NB4 (cell line): ENCODE measurements around the gene OTOP3.

ENCODE experiments used
- DNase-seq: peaks from one replicate; pipeline ENCODE4 v3.0.0; 2010; ENCODE audit warnings: low read depth
- H3K4me3 ChIP-seq: one replicate; pipeline ENCODE4 v1.5.1; 2011; ENCODE audit warnings: mild to moderate bottlenecking, low read depth, low read length, moderate library complexity
- MYC ChIP-seq: IDR thresholded peaks from 2 replicates; pipeline ENCODE4 v1.6.1; 2011; ENCODE audit warnings: low read depth, low read length
- POLR2A ChIP-seq: IDR thresholded peaks from 2 replicates; pipeline ENCODE4 v1.6.1; 2011; ENCODE audit warnings: mild to moderate bottlenecking; ENCODE audit not compliant: insufficient read length; ENCODE audit errors: extremely low read depth
- TF ChIP-seq, protein P1 (sequence below): IDR thresholded peaks from 2 replicates; pipeline ENCODE4 v1.6.1; 2011; ENCODE audit warnings: low read depth, low read length
- TF ChIP-seq, protein P2 (sequence below): IDR thresholded peaks from one replicate; pipeline ENCODE4 v1.5.1; 2012; ENCODE audit warnings: low read depth, low read length

OTOP3 gene

DNA sequence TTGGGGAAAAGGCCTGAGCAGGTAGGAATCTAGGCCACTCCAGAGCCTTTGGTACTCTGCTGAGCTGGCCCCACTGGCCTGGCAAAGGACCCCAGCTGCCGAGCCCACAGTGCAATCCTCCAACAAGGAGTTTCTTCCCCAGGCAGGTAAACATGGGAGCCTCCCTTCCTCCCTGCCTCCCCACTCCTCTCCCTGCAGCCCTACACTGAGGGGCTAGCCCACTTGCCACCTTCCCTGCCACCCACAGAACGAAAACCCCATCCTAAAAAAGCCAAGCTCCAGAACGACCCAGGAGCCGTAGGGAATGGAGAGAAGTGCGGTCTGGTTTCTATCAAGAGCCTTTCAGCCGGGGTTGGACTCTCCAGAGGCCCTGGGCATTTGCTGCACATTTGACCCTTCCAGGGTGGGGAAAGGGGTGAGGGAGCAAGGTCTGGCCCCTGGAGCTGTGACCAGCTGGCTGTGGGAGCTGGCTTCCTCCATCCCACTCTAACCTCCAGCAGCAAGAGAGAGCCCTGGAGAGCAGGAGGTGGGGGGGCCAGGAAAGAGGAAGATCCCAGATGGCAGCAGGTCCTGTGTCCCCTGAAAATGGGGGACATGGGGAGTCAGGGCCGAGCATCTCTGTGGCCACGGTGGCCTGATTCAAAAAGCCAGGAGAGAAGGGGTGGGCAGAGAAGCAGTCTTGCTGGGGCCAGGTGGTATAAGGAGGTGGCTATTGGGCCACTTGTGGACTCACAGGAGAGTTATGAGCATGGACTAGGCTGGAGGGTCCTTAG is 35.6 kb downstream of the OTOP3 start:
- H3K4me3 ChIP-seq: no peak overlapping the region
- no peak for DNase-seq
- TF ChIP-seq, protein P1, sequence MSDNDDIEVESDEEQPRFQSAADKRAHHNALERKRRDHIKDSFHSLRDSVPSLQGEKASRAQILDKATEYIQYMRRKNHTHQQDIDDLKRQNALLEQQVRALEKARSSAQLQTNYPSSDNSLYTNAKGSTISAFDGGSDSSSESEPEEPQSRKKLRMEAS: no peak
- TF ChIP-seq MYC (no peak), POLR2A (no peak)
- TF ChIP-seq, protein P2, sequence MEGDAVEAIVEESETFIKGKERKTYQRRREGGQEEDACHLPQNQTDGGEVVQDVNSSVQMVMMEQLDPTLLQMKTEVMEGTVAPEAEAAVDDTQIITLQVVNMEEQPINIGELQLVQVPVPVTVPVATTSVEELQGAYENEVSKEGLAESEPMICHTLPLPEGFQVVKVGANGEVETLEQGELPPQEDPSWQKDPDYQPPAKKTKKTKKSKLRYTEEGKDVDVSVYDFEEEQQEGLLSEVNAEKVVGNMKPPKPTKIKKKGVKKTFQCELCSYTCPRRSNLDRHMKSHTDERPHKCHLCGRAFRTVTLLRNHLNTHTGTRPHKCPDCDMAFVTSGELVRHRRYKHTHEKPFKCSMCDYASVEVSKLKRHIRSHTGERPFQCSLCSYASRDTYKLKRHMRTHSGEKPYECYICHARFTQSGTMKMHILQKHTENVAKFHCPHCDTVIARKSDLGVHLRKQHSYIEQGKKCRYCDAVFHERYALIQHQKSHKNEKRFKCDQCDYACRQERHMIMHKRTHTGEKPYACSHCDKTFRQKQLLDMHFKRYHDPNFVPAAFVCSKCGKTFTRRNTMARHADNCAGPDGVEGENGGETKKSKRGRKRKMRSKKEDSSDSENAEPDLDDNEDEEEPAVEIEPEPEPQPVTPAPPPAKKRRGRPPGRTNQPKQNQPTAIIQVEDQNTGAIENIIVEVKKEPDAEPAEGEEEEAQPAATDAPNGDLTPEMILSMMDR: no peak

DNA sequence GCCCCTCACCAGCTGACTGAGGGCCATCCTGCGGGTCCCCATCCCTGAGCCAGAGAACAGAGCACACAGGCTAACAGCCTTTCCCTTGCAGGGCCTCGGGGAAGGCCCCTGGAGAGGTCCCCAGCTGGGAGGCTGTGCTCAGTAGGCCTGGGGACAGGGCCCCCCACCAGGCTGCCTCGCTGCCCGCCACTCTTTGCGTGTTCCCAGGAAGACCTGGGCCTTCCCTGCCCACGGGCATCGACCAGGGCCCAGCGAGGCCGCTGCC is 36.1 kb downstream of the OTOP3 start:
- DNase-seq: no peak
- no peak overlapping the region for H3K4me3 ChIP-seq
- no peak for TF ChIP-seq MYC
- TF ChIP-seq, protein P2: no peak
- no peak for TF ChIP-seq POLR2A
- TF ChIP-seq, protein P1: no peak

DNA sequence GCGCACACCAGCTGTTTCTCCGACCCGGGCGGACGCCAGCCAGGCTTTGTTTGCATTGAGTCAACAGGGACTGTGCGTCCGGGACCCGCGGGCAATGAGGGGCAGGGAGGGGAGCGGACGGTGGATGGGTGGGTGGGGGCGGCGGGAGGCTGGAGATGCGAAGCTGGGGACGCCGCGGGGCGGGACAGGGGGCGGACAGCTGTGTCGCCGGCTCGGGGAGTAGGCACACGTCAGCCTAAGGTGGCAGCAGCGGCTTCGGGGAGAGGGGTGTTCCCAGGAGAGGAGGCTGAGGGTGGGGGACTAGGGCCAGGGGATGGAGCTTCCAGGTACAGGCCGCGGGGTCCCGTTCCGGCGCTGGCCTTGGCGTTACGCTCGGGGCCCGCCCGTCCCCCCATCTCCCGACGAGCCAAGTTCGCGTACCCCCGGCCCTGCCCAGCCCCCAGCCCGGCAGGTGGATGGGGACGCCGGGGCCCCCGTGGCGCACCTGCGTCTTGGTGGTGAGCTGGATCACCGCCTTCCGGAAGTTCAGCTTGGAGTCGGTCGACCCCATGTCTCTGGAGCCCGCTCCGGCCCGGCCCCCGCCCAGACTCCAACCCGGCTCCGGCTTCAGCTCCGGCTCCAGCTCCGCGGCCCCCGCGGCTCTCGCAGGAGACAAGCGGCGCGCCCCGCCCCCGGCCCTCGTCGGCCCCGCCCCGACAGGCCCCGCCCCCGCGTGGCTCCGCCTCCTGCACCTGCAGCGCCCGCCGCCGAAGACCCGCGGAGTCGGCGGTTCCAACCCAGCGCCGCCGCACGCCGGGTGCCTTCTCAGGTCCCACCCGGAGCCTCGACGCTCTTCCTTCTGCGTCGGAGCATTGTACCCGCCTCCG is 36.6 kb downstream of the OTOP3 start, which contains the start of gene HID1:
Gene HID1, minus strand, starts transcription at position 653 of the 866 bp plus-strand sequence. Its CDS starts 103 bp downstream, at position 550.
- peak; percentile 60 for DNase-seq
- TF ChIP-seq, protein P1: no peak
- TF ChIP-seq MYC: no peak
- TF ChIP-seq, protein P2: no peak
- no peak for TF ChIP-seq POLR2A
- no peak within 1 kb of the TSS for H3K4me3 ChIP-seq

DNA sequence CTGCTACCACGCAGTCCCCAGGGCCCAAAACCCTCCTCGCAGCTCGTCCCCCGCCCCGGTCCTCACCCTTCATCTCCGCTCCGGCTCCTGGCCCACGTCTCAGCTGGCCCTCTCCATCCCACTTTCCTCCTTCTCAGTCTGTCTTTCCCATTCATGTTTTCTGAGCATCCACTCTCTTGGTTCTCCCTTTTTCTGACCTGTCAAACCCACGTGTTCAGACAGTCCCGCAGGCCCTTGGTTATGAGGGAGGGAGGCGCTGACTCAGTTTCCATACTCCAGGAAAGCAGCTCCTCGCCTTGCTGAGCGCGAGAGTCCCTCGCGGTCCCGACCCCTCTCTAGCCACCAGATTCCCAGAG is 37.3 kb downstream of the OTOP3 start:
- TF ChIP-seq POLR2A: no peak
- TF ChIP-seq, protein P1: peak; percentile 42
- TF ChIP-seq, protein P2: no peak
- H3K4me3 ChIP-seq: no peak overlapping the region
- no peak for DNase-seq

DNA sequence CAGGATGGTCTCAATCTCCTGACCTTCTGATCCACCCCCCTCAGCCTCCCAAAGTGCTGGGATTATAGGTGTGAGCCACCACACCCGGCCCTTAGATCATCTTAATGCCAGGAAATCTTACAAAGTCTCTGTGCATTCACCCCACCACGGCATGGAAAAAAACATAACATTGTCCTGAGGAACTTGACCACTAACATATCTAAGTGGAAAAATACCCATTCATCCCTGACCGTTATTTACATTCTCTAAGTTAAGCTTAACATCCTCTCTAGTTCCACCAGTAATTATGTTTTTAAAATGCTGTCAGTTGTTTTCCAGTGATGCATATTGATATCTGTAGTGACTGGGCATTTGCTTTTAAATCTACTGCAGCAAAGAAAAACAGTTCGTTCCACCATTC is 40.2 kb downstream of the OTOP3 start:
- no peak for DNase-seq
- no peak for TF ChIP-seq MYC
- TF ChIP-seq, protein P2: no peak
- TF ChIP-seq POLR2A: no peak
- TF ChIP-seq, protein P1: no peak
- no peak overlapping the region for H3K4me3 ChIP-seq
